Astrocyte (in vitro differentiated cells and primary cell): ENCODE data around the gene LHX2. TPM values are rescaled to one million over a fixed set of nuclear protein-coding genes. Genes with fewer than 3 reads are reported as not detected.

Experiments
- DNase-seq: peaks from one replicate; pipeline ENCODE4 v3.0.0-alpha.2; 2010; ENCODE audit warnings: low read depth
- FAIRE-seq: peaks from 2 replicates; lab custom pipeline; 2011; peaks lifted over from hg19 to GRCh38; lab: Jason Lieb, UNC
- H2AFZ ChIP-seq: 2 replicates; pipeline ENCODE4 v1.6.0; 2012; ENCODE audit warnings: low read depth, low read length, inconsistent platforms
- H3K27ac ChIP-seq: 2 replicates; pipeline ENCODE4 v1.5.1; 2011; ENCODE audit warnings: low read depth, low read length, inconsistent platforms
- H3K27me3 ChIP-seq: 2 replicates; pipeline ENCODE4 v1.6.0; 2011; ENCODE audit warnings: low read length, inconsistent platforms; ENCODE audit not compliant: insufficient read depth
- H3K36me3 ChIP-seq: 2 replicates; pipeline ENCODE4 v1.5.1; 2011; ENCODE audit warnings: low read length, inconsistent platforms; ENCODE audit not compliant: insufficient read depth
- H3K4me1 ChIP-seq: 2 replicates; pipeline ENCODE4 v1.5.1; 2011; ENCODE audit warnings: low read length, inconsistent platforms; ENCODE audit not compliant: insufficient read depth
- H3K4me2 ChIP-seq: 2 replicates; pipeline ENCODE4 v1.6.0; 2012; ENCODE audit warnings: low read length, inconsistent platforms
- H3K4me3 ChIP-seq: 2 replicates; pipeline ENCODE4 v1.5.1; 2011; ENCODE audit warnings: low read depth, mild to moderate bottlenecking, low read length, inconsistent platforms; ENCODE audit not compliant: insufficient read depth
- H3K79me2 ChIP-seq: 2 replicates; pipeline ENCODE4 v1.6.0; 2012; ENCODE audit warnings: mild to moderate bottlenecking, low read length, inconsistent platforms; ENCODE audit not compliant: insufficient read depth
- H3K9ac ChIP-seq: 2 replicates; pipeline ENCODE4 v1.6.0; 2012; ENCODE audit warnings: mild to moderate bottlenecking, low read length, inconsistent platforms
- H3K9me3 ChIP-seq: 2 replicates; pipeline ENCODE4 v1.5.1; 2012; ENCODE audit warnings: low read depth, mild to moderate bottlenecking, low read length, inconsistent platforms; ENCODE audit not compliant: insufficient read depth
- H4K20me1 ChIP-seq: 2 replicates; pipeline ENCODE4 v1.6.0; 2012; ENCODE audit warnings: low read length, inconsistent platforms; ENCODE audit not compliant: insufficient read depth
- H3K27ac Mint-ChIP-seq: one replicate; pipeline ENCODE4 v1.8.0; 2021; ENCODE audit warnings: mild to moderate bottlenecking, mixed read lengths; ENCODE audit not compliant: unreplicated experiment
- H3K27me3 Mint-ChIP-seq: one replicate; pipeline ENCODE4 v1.8.0; 2021; ENCODE audit warnings: low read depth, mixed read lengths; ENCODE audit not compliant: unreplicated experiment
- H3K36me3 Mint-ChIP-seq: one replicate; pipeline ENCODE4 v1.8.0; 2021; ENCODE audit warnings: low read depth, mixed read lengths; ENCODE audit not compliant: unreplicated experiment
- H3K4me1 Mint-ChIP-seq: one replicate; pipeline ENCODE4 v1.8.0; 2021; ENCODE audit warnings: low read depth, mixed read lengths; ENCODE audit not compliant: unreplicated experiment
- H3K4me3 Mint-ChIP-seq: one replicate; pipeline ENCODE4 v1.8.0; 2021; ENCODE audit warnings: mild to moderate bottlenecking, moderate library complexity, mixed read lengths; ENCODE audit not compliant: unreplicated experiment
- H3K9me3 Mint-ChIP-seq: one replicate; pipeline ENCODE4 v1.8.0; 2021; ENCODE audit warnings: mild to moderate bottlenecking, mixed read lengths; ENCODE audit not compliant: unreplicated experiment
- CTCF ChIP-seq: IDR thresholded peaks from 2 replicates; pipeline ENCODE4 v1.5.1; 2011; ENCODE audit warnings: low read depth, mild to moderate bottlenecking, inconsistent platforms, low read length, moderate library complexity; ENCODE audit not compliant: insufficient read depth
- EZH2 ChIP-seq: IDR thresholded peaks from 2 replicates; pipeline ENCODE4 v1.6.1; 2012; ENCODE audit warnings: mild to moderate bottlenecking, low read length, inconsistent platforms; ENCODE audit not compliant: insufficient read depth
- total RNA-seq: library from RNA; stranded (reverse); gene quantifications from 2 replicates; pipeline ENCODE4 v1.2.1, GENCODE V29; 2021

The LHX2 gene
- total RNA-seq, 1 donor from 2014 or later: 0.14 TPM

GRCh38 chr9:123965801-123966686 is 45.5 kb upstream of the LHX2 start:
- Mint-ChIP-seq H3K9me3 (peaks cover 6% of the 10 kb centered on the region), H3K4me1 (no peaks in the 10 kb centered on the region), H3K27ac (no peak overlapping the region), H3K4me3 (no peak overlapping the region), H3K27me3 (peaks cover 35% of the 10 kb centered on the region), H3K36me3 (no peaks in the 10 kb centered on the region)
- no peak overlapping the region for H3K4me3 ChIP-seq
- H3K4me1 ChIP-seq: no peaks in the 10 kb centered on the region
- no peak overlapping the region for H3K4me2 ChIP-seq
- TF ChIP-seq CTCF (no peak), EZH2 (no peak)
- H3K9me3 ChIP-seq: no peaks in the 10 kb centered on the region
- no peaks in the 10 kb centered on the region for H3K79me2 ChIP-seq
- H3K27me3 ChIP-seq: peaks cover 6% of the 10 kb centered on the region
- FAIRE-seq: no peak
- DNase-seq: no peak
- H3K36me3 ChIP-seq: no peaks in the 10 kb centered on the region
- H3K9ac ChIP-seq: no peak overlapping the region
- no peak overlapping the region for H2AFZ ChIP-seq
- no peaks in the 10 kb centered on the region for H4K20me1 ChIP-seq
- H3K27ac ChIP-seq: no peak overlapping the region

GRCh38 chr9:123967323-123967722 is 44.2 kb upstream of the LHX2 start:
- Histone ChIP-seq H3K9ac (no peak overlapping the region), H3K27ac (no peak overlapping the region), H3K9me3 (peaks cover 7% of the 10 kb centered on the region), H3K36me3 (no peaks in the 10 kb centered on the region), H3K4me3 (no peak overlapping the region), H3K4me2 (no peak overlapping the region), H3K27me3 (peaks cover 6% of the 10 kb centered on the region), H3K79me2 (no peaks in the 10 kb centered on the region), H2AFZ (no peak overlapping the region), H4K20me1 (no peaks in the 10 kb centered on the region), H3K4me1 (no peaks in the 10 kb centered on the region)
- Mint-ChIP-seq H3K9me3 (peaks cover 6% of the 10 kb centered on the region), H3K4me3 (no peak overlapping the region), H3K27me3 (peaks cover 31% of the 10 kb centered on the region), H3K36me3 (no peaks in the 10 kb centered on the region), H3K4me1 (no peaks in the 10 kb centered on the region), H3K27ac (no peak overlapping the region)
- no peak for DNase-seq
- no peak for FAIRE-seq
- TF ChIP-seq EZH2 (no peak), CTCF (no peak)

GRCh38 chr9:123972618-123973017 is 39.0 kb upstream of the LHX2 start:
- H3K4me3 ChIP-seq: no peak overlapping the region
- H3K79me2 ChIP-seq: no peaks in the 10 kb centered on the region
- Mint-ChIP-seq H3K36me3 (no peaks in the 10 kb centered on the region), H3K27ac (no peak overlapping the region), H3K4me3 (no peak overlapping the region), H3K4me1 (no peaks in the 10 kb centered on the region), H3K9me3 (peaks cover 2% of the 10 kb centered on the region), H3K27me3 (peaks cover 21% of the 10 kb centered on the region)
- H2AFZ ChIP-seq: no peak overlapping the region
- no peak for DNase-seq
- H4K20me1 ChIP-seq: no peaks in the 10 kb centered on the region
- H3K36me3 ChIP-seq: no peaks in the 10 kb centered on the region
- no peak for TF ChIP-seq CTCF
- TF ChIP-seq EZH2: no peak
- no peak overlapping the region for H3K9ac ChIP-seq
- H3K4me2 ChIP-seq: no peak overlapping the region
- peaks cover 18% of the 10 kb centered on the region for H3K9me3 ChIP-seq
- no peaks in the 10 kb centered on the region for H3K27me3 ChIP-seq
- no peak overlapping the region for H3K27ac ChIP-seq
- FAIRE-seq: no peak
- no peaks in the 10 kb centered on the region for H3K4me1 ChIP-seq
